ENCODE measurements around the gene COL5A1. TPM values are rescaled to one million over a fixed set of nuclear protein-coding genes. Genes with fewer than 3 reads are reported as not detected.

COL5A1 gene
- total RNA-seq, 1 donor from 2014 or later = 1,552 TPM

- Mint-ChIP-seq H3K27me3 (ENCODE audit: unreplicated experiment) (no peaks in the 10 kb centered on the region), H3K27ac (ENCODE audit: unreplicated experiment) (peak overlapping the region; percentile 10), H3K4me1 (ENCODE audit: unreplicated experiment) (peaks cover 5% of the 10 kb centered on the region), H3K36me3 (ENCODE audit: unreplicated experiment) (peaks cover 37% of the 10 kb centered on the region), H3K4me3 (ENCODE audit: unreplicated experiment) (no peak overlapping the region), H3K9me3 (ENCODE audit: unreplicated experiment) (no peaks in the 10 kb centered on the region)
- no peak for DNase-seq (ENCODE audit: extremely low spot score, unreplicated experiment)
- no peak for TF ChIP-seq CTCF (IDR thresholded peaks at IDR 0.05)
Measured at GRCh38 chr9:134784577-134785305, 143.1 kb downstream of the COL5A1 start.

- Mint-ChIP-seq H3K4me3 (ENCODE audit: unreplicated experiment) (no peak overlapping the region), H3K27me3 (ENCODE audit: unreplicated experiment) (no peaks in the 10 kb centered on the region), H3K4me1 (ENCODE audit: unreplicated experiment) (peaks cover 5% of the 10 kb centered on the region), H3K36me3 (ENCODE audit: unreplicated experiment) (peaks cover 35% of the 10 kb centered on the region), H3K27ac (ENCODE audit: unreplicated experiment) (no peak overlapping the region), H3K9me3 (ENCODE audit: unreplicated experiment) (no peaks in the 10 kb centered on the region)
- no peak for TF ChIP-seq CTCF (IDR thresholded peaks at IDR 0.05)
- DNase-seq (ENCODE audit: extremely low spot score, unreplicated experiment) = no peak
Measured at GRCh38 chr9:134785325-134786108, 143.9 kb downstream of the COL5A1 start.

- Mint-ChIP-seq H3K9me3 (ENCODE audit: unreplicated experiment) (no peaks in the 10 kb centered on the region), H3K27ac (ENCODE audit: unreplicated experiment) (no peak overlapping the region), H3K4me1 (ENCODE audit: unreplicated experiment) (peaks cover 28% of the 10 kb centered on the region), H3K36me3 (ENCODE audit: unreplicated experiment) (peaks cover 39% of the 10 kb centered on the region), H3K4me3 (ENCODE audit: unreplicated experiment) (no peak overlapping the region), H3K27me3 (ENCODE audit: unreplicated experiment) (no peaks in the 10 kb centered on the region)
- DNase-seq (ENCODE audit: extremely low spot score, unreplicated experiment) = no peak
- no peak for TF ChIP-seq CTCF (IDR thresholded peaks at IDR 0.05)
Measured at GRCh38 chr9:134787601-134788531, 146.3 kb downstream of the COL5A1 start.

- Mint-ChIP-seq H3K4me3 (ENCODE audit: unreplicated experiment) (no peak overlapping the region), H3K27ac (ENCODE audit: unreplicated experiment) (no peak overlapping the region), H3K9me3 (ENCODE audit: unreplicated experiment) (no peaks in the 10 kb centered on the region), H3K4me1 (ENCODE audit: unreplicated experiment) (peaks cover 41% of the 10 kb centered on the region), H3K36me3 (ENCODE audit: unreplicated experiment) (peaks cover 43% of the 10 kb centered on the region), H3K27me3 (ENCODE audit: unreplicated experiment) (no peaks in the 10 kb centered on the region)
- DNase-seq (ENCODE audit: extremely low spot score, unreplicated experiment) = no peak
- no peak for TF ChIP-seq CTCF (IDR thresholded peaks at IDR 0.05)
Measured at GRCh38 chr9:134789168-134789567, 147.6 kb downstream of the COL5A1 start.

All from osteocyte (in vitro differentiated cells).